ENCODE data around the gene TSSC4. TPM values are rescaled to one million over a fixed set of nuclear protein-coding genes. Genes with fewer than 3 reads are reported as not detected.
A peak's percentile ranks its signal among the peaks of the same experiment; 100 is the strongest.

Gene TSSC4
- total RNA-seq, 1 donor from 2014 or later: 31.4 TPM

DNA sequence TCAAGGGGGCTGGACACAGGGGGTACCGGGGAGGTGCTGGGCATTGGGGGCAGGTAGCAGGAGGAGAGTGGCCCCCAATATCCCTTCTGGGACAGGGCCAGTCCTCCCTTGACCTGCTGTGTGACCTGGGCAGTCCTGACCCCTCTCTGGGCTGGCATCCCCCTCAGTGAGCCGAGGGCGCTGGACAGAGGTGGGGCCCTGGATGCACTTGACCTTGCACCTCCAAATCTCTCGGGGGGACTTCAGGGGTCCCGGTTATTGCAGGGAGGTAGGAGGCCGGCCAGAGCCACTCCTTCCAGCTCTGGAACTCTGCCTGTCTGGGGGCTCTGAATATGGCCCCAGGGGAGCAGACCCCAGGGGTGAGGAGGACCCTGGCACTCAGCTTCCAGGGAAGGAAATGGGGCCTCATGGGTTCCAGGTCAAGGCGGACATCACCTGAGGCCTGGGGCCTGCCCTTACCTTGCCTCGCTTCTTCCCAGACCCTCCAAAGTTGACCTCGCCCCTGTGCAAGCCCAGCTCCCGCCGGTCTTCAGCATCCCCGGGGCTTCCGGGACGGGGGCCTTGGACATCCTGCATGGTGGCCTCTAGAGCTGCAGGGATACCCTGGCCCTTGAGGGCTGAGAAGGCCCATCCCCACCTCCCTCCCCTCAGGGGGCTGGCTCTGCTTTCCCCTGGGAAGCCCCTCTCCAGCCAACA lies 22.1 kb downstream of the TSSC4 start:
- intact Hi-C loops (cut with DNase I): no loop called here
- no peak for ATAC-seq
- DNase-seq (ENCODE audit: missing footprints): peak; percentile 53

DNA sequence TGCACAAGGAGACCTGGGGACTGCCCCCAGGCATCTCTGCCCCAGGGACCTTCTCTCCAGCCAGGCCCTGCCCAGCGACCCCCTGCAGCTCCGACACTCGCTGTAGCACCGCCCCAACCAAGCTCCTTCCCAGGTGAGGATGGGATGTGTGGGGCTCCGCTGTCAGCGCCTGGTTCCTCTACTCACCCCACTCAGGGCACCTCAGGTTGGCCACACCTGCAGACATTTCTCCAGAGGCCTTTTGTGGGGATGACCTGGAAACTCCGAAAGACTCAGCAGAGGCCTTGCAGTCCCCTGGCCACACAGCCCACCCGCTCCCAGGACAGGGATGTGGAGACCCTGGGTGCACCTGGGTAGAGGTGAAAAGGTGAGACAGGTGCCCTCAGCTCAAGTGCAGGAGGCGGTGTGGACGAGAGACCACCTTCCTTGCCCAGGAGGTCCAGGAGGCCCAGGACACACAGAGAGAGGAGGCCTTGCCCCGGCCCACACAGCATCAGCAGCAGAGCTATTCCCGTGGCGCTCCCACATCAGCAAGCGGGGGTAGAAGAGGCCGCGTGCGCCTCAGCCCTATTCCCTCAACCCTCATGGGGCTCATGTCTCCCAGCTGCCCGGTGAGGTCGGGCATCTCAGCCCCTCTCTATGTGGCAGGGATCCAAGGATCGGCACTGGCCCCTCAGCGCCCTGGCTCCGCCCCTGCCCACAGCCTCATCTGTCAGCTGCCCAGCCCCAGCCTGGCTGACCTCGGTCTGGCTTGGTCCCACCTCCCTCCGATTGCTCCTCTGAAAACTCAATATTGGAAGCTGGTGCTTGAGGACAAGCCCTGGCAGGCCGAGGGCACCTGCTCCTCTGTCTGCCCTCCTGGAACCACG lies 22.8 kb downstream of the TSSC4 start:
- peak; percentile 66 for DNase-seq (ENCODE audit: missing footprints)
- ATAC-seq: no peak
- intact Hi-C loops (cut with DNase I): no loop called here

DNA sequence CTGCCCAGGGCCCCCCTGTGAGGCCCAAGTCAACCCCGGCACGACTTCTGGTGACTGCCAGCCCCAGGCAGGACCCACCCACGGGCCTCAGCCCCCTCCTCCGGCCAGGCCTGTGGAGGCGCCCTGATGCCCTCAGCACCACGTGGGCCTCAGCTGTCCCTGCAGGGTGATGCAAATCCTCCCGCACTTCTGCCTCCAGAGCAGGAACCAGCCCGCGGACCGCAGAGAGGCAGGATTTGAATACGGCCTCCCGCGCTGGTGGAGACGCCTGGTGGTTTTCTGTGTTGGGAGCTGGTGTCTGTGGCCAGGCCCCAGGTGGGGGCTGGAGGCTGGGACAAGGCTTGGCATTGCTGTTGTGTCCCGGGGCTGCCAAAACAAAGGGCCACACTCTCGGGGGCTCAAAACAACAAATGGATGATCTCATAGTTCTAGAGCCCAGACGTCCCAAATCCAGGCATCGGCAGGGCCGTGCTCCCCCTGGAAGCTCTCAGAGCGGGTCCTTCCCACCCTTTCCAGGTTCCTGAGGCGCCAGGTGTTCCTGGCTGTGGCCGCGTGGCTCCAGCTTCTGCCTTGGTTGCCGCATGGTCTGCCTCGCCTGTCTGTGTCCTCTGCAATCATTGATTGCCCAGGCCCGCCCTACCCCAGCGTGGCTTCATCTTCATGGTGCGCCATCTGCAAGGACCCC lies 24.4 kb downstream of the TSSC4 start:
- no peak for ATAC-seq
- intact Hi-C loops (cut with DNase I): no loop called here
- peak; percentile 41 for DNase-seq (ENCODE audit: missing footprints)

DNA sequence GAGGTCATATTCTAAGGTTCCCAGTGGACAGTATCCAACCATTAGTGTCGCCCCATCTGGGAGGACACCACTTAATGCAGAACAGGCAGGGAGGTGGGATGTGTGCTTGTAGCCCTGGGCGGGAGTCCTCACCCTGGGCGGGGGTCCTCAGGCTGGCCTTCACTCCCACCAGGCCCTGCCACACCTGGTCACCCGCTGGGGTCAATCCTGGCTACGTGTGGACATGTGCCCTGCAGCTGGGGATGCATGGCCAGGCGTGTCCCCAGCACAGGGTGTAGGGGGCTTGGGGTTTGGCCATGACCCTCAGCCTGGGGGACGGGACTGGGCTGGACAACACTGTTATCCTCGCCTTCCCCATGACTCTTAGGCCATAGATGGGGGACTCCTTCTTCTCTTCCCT lies 25.0 kb downstream of the TSSC4 start:
- no peak for ATAC-seq

DNA sequence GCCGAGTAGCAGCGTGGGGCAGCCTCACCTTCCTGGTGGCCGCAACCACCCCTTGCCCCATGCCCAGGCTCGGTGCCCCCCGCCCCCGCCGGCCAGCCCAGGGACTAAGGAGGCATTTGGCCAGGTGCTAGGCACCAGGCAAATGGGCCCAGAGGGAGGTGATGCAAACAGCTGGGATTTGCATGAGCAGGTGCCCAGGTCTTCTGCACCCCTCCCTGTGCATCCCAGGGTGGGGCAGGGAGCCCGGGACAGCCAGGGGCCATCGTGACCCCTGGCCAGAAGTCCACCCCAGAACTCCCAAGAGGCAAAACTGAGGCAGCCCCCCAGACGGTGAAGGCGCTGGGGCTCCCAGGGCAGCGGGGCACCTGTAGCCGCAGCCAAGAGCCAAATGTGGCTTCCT lies 25.7 kb downstream of the TSSC4 start:
- ATAC-seq (no peak), DNase-seq (ENCODE audit: missing footprints) (peak; percentile 28)
- intact Hi-C loops (cut with DNase I): no loop called here

More for the DNA sequence above, 25.0 kb downstream of the TSSC4 start:
- intact Hi-C loops (cut with DNase I): no loop called here
- DNase-seq (ENCODE audit: missing footprints): peak; percentile 14

DNA sequence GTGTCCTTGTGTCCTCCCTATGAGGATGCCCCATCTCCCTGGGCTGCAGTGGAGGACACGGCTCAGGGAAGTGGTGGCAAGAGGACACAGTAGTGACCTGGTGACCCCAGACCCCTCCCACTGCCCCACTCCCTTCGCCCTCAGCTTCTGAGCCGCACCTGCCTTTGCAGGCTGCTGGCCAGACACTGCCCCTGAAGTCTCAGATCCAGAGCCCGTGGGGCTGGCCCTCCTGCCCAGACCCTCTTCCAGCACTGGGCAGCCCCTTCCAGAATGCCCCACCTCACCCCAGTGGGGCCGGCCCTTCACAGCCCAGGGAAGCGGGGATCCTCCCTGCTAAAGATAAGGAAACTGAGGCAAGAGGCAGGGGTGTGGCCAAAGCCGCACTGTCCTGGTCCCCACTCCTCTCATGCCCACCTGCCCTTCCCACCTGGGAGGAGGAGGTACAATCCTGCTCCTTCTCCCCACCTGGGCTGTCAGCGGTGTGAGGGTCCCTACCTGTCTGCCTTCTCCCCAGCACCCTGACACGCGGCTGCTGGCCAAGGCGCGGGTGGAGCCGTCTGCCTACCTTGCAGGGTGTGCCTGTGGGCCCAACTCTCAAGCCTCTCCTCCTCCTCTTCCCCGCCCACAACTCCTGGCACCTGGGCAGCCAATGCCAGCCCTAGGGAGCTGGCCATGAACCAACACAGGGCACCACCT lies 26.4 kb downstream of the TSSC4 start:
- DNase-seq (ENCODE audit: missing footprints) (peak; percentile 32), ATAC-seq (no peak)
- intact Hi-C loops (cut with DNase I): no loop called here

DNA sequence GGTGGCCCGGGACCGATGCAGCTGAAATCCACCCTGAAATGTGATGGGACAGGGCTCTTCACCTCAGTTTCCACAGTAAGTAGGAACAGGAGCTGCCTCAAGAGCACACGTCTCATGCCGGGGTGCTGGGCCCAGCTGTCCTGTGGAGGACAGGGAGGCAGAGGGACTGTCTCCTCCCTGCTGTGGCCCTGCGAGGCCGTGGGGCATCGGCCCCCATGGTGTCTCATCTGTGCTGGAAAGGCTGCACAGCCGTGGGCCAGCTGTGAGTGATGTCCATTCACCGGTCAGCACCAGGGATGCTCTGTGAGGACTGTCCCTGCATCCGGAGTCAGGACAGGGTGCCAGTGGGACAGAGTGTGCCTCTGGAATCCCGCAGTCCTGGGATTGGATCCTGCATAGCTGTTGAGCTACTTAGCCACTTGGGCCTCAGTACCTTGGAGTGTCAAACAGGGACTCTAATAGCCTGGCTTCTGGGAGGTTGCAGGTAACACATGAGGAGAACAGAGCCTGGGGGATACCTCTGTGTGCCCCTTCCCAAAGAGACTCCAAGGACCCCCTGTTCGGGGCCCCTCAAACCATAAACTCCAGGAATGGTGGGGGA lies 27.3 kb downstream of the TSSC4 start:
- intact Hi-C loops (cut with DNase I): loop anchor here (1.0 kb wide), 2 partner anchors 103 to 458 kb away; no protein-coding TSS in a partner anchor
- DNase-seq (ENCODE audit: missing footprints) (peak; percentile 64), ATAC-seq (no peak)

DNA sequence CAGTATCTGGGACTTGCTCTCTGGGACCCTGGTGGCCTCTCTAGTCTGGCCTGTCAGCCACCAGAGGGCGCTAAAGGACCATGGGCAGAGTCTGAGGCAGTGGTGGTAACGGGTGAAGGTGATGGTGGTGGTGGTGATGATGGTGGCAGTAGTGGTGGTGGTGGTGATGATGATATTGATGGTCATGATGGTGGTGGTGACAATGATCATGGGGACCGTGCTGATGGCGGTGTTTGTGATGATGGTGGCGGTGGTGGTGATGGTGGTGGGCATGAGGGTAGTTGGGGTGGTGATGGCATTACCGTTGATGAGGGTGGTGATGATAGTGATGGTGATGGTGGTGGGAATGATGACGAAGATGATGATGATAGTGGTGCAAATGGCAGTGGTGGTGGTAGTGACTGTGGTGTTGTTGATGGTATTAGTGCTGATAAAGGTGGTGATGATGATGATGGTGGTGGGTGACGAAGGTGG lies 27.8 kb downstream of the TSSC4 start:
- DNase-seq (ENCODE audit: missing footprints): peak; percentile 92
- intact Hi-C loops (cut with DNase I): loop anchor here (1.0 kb wide), 2 partner anchors 103 to 458 kb away; no protein-coding TSS in a partner anchor
- peak; percentile 73 for ATAC-seq

DNA sequence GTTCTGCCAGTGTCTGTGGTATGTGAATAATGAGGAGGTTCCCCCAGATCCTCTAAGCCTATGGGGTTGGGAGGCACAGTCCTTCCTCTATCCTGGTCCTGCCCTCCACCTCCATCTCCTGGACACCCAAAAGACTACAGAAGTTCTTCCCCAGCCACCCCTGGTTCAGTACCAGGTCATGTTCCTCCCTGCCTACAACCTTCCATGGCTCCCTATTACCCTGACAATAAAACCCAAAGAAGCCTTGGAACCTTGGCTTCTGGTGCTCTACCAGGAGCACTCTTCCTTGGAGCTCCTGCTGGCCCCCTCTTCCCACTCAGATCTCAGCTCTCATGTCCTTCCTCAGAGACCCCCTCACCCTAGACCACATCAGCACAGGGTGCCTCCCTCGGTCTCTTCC lies 30.8 kb downstream of the TSSC4 start:
- no peak for DNase-seq (ENCODE audit: missing footprints)
- intact Hi-C loops (cut with DNase I): no loop called here
- no peak for ATAC-seq

DNA sequence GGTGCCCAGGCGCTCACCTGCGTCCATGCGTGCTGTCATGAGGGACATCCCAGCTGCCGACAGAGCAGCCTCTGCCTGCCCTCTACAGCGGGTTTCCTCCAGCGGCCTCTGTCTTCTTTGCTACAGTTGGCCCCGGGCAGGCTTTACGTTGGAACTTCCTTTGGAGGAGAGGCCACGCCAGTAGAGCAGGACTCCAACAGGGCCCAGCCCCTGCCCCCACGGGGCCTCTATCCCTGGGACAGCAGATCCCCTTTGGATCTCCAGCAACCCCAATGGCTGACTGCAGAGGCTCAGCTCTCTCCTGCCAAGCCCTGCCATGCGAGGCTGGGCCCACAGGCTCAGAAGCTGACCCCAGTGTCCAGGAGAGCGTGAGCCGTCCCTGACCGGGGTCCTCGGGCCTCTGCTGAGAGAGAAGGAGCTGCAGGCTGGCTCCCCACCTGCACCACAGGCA lies 31.6 kb downstream of the TSSC4 start:
- intact Hi-C loops (cut with DNase I): no loop called here
- peak; percentile 69 for DNase-seq (ENCODE audit: missing footprints)
- ATAC-seq: no peak

DNA sequence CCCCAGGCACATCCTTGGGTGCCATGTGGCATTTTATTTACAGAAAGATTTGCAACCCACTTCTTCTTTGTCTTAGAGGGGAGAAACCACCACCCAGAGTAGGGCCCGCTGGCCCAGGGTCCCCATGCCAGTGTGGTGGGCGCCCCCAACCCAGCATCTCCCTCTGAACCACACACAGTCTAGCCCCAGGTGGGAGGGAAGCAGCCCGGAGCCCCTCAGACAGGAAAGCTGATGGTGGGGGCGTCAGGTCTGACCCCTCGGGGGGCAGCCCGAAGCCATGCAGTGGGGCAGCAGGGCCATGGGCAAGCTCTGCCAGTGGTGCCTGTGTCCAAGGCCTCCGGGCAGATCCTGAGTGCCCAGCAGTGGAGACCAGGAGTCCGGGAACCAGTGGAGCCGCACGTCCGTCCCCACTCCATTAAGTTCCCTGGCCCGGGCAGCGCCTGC lies 32.1 kb downstream of the TSSC4 start:
- DNase-seq (ENCODE audit: missing footprints): peak; percentile 59
- intact Hi-C loops (cut with DNase I): no loop called here
- ATAC-seq: no peak

DNA sequence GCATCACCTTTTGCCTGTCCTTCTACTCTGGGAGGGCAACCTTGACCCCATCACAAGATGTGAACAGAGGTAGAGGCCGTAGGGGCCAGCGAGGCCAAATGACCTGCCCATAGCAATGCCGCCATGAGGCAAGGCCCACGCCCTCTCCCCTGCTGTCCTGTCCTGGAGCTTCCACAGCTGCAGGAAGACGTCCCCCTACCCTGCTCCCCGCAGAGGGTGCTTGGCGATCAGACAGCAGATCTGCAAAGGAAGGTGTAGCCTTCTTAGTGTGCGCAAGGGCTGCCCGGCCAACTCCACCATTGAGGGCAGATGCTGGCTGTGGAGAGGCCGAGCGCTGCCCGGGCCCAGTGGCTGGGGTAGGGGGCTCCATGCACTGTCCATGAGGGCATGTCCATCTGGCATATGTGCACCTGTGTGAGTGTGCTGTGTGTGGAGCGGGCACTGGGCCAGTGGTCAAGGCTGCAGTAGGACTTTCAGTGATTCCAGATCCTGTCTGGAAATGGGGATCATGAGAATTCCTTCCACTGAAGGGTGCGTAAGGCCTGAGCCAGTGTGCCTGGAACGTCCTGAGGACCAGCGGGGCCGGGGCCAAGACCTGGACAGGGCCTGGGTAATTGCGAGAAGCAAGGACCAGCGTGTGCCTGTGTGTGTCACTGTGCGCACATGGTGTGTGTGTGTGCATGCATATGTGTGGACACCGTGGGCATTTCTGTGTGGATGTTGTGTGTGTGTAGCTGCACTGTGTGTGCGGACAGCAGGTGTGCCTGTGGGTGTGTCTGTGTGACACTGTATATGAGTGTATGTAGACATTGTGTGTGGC lies 32.8 kb downstream of the TSSC4 start:
- peak; percentile 39 for DNase-seq (ENCODE audit: missing footprints)

DNA sequence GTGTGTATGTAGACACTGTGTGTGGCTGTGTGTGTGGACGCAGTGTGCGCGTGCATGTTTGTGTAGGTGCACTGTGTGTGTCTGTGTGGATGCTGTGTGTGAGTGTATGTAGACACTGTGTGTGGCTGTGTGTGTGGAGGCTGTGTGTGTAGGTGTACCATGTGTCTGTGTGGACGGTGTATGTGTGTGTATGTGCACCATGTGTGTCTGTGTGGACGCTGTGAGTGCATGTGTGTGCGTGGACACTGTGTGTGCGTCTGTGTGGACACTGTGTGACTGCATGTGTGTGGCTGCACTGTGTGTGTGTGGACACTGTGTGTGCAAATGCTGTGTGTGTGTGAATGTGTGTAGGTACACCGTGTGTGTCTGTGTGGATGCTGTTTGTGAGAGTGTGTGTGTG lies 33.5 kb downstream of the TSSC4 start:
- no peak for ATAC-seq
- intact Hi-C loops (cut with DNase I): no loop called here
- peak; percentile 33 for DNase-seq (ENCODE audit: missing footprints)

More for the DNA sequence above, 32.8 kb downstream of the TSSC4 start:
- no peak for ATAC-seq
- intact Hi-C loops (cut with DNase I): no loop called here

DNA sequence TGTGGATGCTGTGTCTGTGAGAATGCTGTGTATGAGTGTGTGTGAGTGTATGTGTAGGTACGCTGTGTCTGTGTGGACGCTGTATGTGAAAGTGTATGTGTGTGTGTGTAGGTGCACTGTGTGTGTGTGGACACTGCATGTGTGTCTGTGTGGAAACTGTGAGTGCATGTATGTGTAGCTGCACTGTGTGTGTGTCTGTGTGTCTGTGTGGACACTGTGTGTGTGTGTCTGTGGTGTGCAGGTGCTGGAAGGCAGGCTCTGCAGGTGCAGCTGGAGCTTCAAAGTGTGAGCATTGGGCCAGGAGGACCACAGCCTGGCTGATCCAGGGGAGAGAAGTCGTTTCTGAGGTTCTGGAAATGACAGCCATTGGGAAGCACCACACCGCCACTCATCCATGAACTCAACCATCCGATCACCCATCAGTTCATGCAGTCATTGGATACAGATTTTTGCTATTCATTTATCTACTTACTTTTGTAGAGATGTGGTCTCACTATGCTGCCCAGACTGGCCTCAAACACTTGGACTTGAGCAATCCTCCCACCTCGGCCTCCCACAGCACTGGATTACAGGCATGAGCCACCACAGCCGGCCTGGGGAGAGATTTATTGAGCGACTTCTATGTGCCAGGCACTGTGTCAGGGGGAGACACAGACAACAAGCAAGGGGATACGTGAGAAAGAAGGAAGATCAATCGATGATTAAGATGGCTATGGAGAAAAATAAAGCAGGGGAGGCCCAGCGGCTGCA lies 34.1 kb downstream of the TSSC4 start:
- DNase-seq (ENCODE audit: missing footprints) (no peak), ATAC-seq (no peak)
- intact Hi-C loops (cut with DNase I): no loop called here

DNA sequence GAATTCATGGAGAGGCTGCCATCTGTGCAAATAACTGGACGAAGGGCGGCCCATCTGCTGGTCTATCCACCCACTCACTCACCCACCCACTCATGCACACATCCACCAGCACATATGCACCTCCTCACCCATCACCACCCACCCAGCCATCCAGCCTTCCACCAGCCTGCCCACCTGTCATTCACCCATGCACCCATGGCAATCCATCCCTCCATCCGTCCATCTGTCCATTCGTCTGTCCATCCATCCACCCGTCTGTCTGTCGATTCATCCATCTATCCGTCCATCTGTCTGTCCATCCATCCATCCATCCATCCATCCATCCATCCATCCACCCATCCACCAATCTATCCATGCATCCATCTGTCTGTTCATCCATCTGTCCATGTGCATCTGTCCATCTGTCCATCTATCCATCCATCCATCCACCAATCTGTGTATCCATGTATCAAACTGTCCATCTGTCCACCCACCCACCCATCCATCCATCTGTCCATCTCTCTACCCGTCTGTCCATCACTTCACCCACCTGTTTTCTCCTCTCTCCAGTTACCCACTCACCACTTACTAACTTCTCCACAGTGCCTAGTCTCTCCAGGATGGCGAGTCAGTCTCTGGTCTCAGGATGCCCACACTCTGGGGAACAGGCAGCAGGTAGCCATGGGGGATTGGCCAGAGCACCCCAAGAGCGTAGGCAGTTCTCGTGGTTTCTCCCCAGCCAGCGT lies 34.9 kb downstream of the TSSC4 start:
- ATAC-seq (no peak), DNase-seq (ENCODE audit: missing footprints) (peak; percentile 53)
- intact Hi-C loops (cut with DNase I): no loop called here

DNA sequence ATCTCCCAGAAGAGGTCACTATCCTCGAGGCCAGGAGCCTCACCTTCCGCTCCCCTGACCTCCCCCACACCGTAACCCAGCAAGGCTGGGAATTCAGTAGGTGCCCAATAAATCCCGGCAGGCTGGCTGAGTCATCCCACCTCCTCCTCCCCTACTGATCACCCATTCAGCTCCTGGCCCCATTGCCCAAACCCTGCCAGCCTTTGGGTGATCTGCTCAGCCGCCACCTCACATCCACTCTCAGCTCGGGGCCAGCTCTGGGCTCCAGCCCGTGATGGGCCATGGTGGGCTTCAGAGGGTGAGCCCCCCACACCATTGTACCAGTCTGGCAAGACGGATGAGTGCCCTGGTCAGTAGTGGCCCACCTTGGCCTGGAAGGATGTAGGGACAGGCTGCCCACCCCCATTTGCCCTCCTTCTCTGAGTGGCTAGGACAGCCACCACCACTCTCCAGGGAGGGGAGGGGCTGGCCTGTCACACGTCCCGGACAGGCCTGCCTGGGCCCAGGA lies 35.5 kb downstream of the TSSC4 start:
- DNase-seq (ENCODE audit: missing footprints) (peak; percentile 23), ATAC-seq (no peak)
- intact Hi-C loops (cut with DNase I): no loop called here

All from Right ventricle myocardium inferior (tissue), 1 donor.